ENCODE results near the gene LCN12.

DNA sequence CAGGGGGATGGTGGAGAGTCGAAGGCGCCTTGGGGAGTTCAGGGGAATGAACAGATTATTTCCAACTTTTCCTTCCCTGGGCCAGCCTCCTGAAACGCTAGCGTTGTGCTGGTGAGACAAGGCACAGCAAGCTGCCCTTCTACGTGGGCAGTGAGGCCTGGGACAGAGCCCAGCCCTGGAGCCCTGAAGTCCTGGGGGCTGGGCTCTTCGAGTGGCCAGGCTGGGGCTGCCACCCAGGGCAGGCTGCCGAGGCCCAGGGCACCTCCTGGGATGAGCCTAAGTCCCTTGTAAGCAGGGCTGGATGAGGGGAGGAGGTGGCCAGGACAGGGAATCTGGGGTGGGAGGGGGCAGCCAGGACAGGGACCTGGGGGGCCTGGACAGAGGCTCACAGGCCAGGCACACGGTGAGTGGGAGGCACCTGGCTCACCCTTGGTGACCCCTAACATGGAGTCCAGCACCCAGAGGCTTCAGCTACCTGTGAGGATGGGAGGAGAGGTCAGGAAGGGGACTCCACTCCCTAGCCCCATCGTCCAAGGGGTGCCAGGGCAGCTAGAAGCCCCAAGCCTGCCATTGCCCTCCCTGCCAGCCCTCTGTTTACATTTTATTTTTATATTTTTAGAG is 1.3 kb upstream of the LCN12 start:
- TF ChIP-seq GATA2 (IDR thresholded peaks at IDR 0.05; ENCODE audit: low read depth, low read length) (no peak), GATA3 (IDR thresholded peaks at IDR 0.05; ENCODE audit: low read depth, low read length) (no peak)

Data from SH-SY5Y (cell line).